A549 (cell line): ENCODE data around the gene TDRD12. TPM values are rescaled to one million over a fixed set of nuclear protein-coding genes. Genes with fewer than 3 reads are reported as not detected.

Experiments
- ATAC-seq, 2 experiments: fragments of 200-7000 bp in 1 of 2; fragments of >200 bp in 1 of 2; cut with Nextera tagmentation in 1 of 2; cut with Tn5 transposase in 1 of 2; 3 replicates each; pipeline versions ENCODE4 v1.8.0 to v1.9.1; 2018 to 2020; ENCODE audit warnings: mild to moderate bottlenecking in 1 of 2, moderate library complexity in 1 of 2
- CTCF ChIA-PET: fragments of 300-600 bp; sonication (Branson Sonifier 250); formaldehyde crosslinking; extraction: SDS; loops from one replicate; lab custom pipeline; 2021; ENCODE audit warnings: antibody characterized with exemption, inconsistent platforms; lab: Yijun Ruan, JAX
- POLR2A ChIA-PET: fragments of 350-600 bp; formaldehyde crosslinking; extraction: SDS; loops from one replicate; lab custom pipeline; 2021; ENCODE audit warnings: antibody characterized with exemption, inconsistent platforms; lab: Yijun Ruan, JAX
- DNase-seq, 2 experiments: peaks; one replicate each; pipeline versions ENCODE4 v3.0.0 to v3.0.0-alpha.2; 2011 to 2016; ENCODE audit warnings: low read depth in 1 of 2, low spot score in 1 of 2
- FAIRE-seq: peaks from 2 replicates; lab custom pipeline; 2011; peaks lifted over from hg19 to GRCh38; lab: Jason Lieb, UNC
- H3K27ac ChIP-seq, 2 experiments: fragments of >200 bp; sonication (Bioruptor Twin); formaldehyde crosslinking; 3 replicates each; pipeline ENCODE4 v1.5.1; 2016 to 2017
- H3K4me1 ChIP-seq: fragments of >200 bp; sonication (Bioruptor Twin); formaldehyde crosslinking; 3 replicates; pipeline ENCODE4 v1.6.1; 2016
- H3K4me2 ChIP-seq: fragments of >200 bp; sonication (Bioruptor Twin); formaldehyde crosslinking; 3 replicates; pipeline ENCODE4 v1.6.1; 2016
- H3K4me3 ChIP-seq: fragments of >200 bp; sonication (Bioruptor Twin); formaldehyde crosslinking; 3 replicates; pipeline ENCODE4 v1.5.1; 2016
- H3K9me3 ChIP-seq: fragments of >200 bp; sonication (Bioruptor Twin); formaldehyde crosslinking; 3 replicates; pipeline ENCODE4 v1.6.1; 2016
- CEBPB ChIP-seq, 2 experiments: fragments of >200 bp in 1 of 2; sonication (Bioruptor Twin) in 1 of 2; formaldehyde crosslinking in 1 of 2; IDR thresholded peaks; 2 replicates each; pipeline ENCODE4 v1.6.1; 2012 to 2016
- CHD2 ChIP-seq: fragments of 150-350 bp; IDR thresholded peaks from 2 replicates; pipeline ENCODE4 v1.6.1; 2014; ENCODE audit warnings: low read length; ENCODE audit not compliant: partially characterized antibody
- EHF ChIP-seq: fragments of 250-450 bp; sonication (Bioruptor Pico); IDR thresholded peaks from 2 replicates; pipeline ENCODE4 v1.5.0; 2020; ENCODE audit warnings: mild to moderate bottlenecking
- FOSB ChIP-seq: fragments of 250-450 bp; sonication (Bioruptor Pico); IDR thresholded peaks from 2 replicates; pipeline ENCODE4 v1.5.0; 2020; ENCODE audit warnings: mild to moderate bottlenecking, moderate library complexity
- FOSL2 ChIP-seq, 2 experiments: fragments of 450-650 bp in 1 of 2; fragments of >200 bp in 1 of 2; sonication (Bioruptor Twin) in 1 of 2; formaldehyde crosslinking; IDR thresholded peaks; 2 replicates each; pipeline versions ENCODE4 v1.5.0 to v1.6.1; 2016 to 2020; ENCODE audit warnings: mild to moderate bottlenecking in 1 of 2, moderate library complexity in 1 of 2
- HDAC2 ChIP-seq: fragments of 200-600 bp; sonication (generic); IDR thresholded peaks from 2 replicates; pipeline ENCODE4 v1.6.1; 2016
- HEYL ChIP-seq: fragments of 250-450 bp; sonication (Bioruptor Pico); IDR thresholded peaks from 2 replicates; pipeline ENCODE4 v1.8.0; 2021; ENCODE audit warnings: mild to moderate bottlenecking, moderate library complexity
- HOXA7 ChIP-seq: fragments of 250-450 bp; sonication (Bioruptor Pico); IDR thresholded peaks from 2 replicates; pipeline ENCODE4 v1.5.0; 2020; ENCODE audit warnings: mild to moderate bottlenecking, moderate library complexity
- MAFK ChIP-seq: fragments of 450-650 bp; IDR thresholded peaks from 2 replicates; pipeline ENCODE4 v1.6.1; 2014; ENCODE audit not compliant: partially characterized antibody
- PHF8 ChIP-seq: fragments of 200-600 bp; sonication (generic); IDR thresholded peaks from 2 replicates; pipeline ENCODE4 v1.6.1; 2016; ENCODE audit warnings: low read depth, mild to moderate bottlenecking, antibody characterized with exemption, moderate library complexity, borderline replicate concordance
- RFX5 ChIP-seq: fragments of 450-650 bp; IDR thresholded peaks from 2 replicates; pipeline ENCODE4 v1.7.1; 2014; ENCODE audit warnings: antibody characterized with exemption, mild to moderate bottlenecking, moderate library complexity
- SMC3 ChIP-seq: fragments of >200 bp; sonication (Bioruptor Twin); formaldehyde crosslinking; IDR thresholded peaks from 3 replicates; pipeline ENCODE4 v1.6.1; 2018; ENCODE audit warnings: inconsistent platforms
- WGBS: methylation state at CpG from one replicate; pipeline ENCODE4 v1.1.6; 2017; ENCODE audit errors: missing lambda C conversion rate; 5-methylcytosine and 5-hydroxymethylcytosine counted together
- polyA plus RNA-seq, 4 experiments: library from polyadenylated mRNA; depleted of rRNA in 3 of 4; stranded (reverse); fragments of >200 nt; fragmentation: RNase III in 1 of 4; extraction: RNeasy Plus Mini Kit Qiagen cat#74134 plus additional on column Dnase treatment in 1 of 4; gene quantifications; 2 replicates in 3 of 4; 3 replicates in 1 of 4; pipeline ENCODE4 v1.2.3, GENCODE V29; 2011 to 2017
- TF ChIP-seq, protein P1 (sequence below): fragments of 450-650 bp; IDR thresholded peaks from 2 replicates; pipeline ENCODE4 v1.6.1; 2014; ENCODE audit warnings: antibody characterized with exemption
- TF ChIP-seq, protein P2 (sequence below): IDR thresholded peaks from 2 replicates; pipeline ENCODE4 v1.6.1; 2012
- TF ChIP-seq, protein P3 (sequence below): fragments of 200-600 bp; sonication (generic); IDR thresholded peaks from 2 replicates; pipeline ENCODE4 v1.6.1; 2016; ENCODE audit warnings: antibody characterized with exemption, mild to moderate bottlenecking, moderate library complexity
- TF ChIP-seq, protein P4 (sequence below): IDR thresholded peaks from 2 replicates; pipeline ENCODE4 v1.6.1; 2012; ENCODE audit warnings: low read depth, borderline replicate concordance

The TDRD12 gene
- polyA plus RNA-seq, 2 of the 4 experiments (the other 2 are of a cell fraction) = 0.19 to 0.53 TPM

DNA sequence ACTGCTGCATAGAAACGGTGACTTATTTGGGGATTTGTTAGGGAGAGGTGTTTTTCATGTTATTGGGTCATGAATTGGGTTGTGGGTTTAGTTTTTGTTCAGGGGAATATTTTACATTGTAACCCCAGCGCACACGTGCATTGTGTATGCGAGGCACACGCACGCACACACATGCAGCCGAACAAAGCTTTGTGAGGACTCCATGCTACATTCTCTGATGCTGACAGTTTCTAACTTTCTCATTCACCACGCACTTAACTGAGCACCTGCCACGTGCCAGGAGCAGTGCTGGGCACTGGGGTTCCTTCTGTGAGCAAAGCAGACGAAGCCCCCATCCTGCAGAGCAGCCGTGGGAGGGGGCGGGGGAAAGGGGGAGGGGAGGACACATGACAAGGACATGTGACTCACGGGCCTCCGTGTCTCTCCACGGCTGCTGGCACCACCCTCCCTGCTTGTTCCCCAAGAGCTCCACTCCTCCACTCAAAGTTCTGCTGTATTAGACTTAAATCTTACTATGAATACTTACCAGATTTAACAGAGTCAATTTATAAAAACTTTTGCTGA, 94.4 kb downstream of the TDRD12 start:
- FAIRE-seq (peak; percentile 63), DNase-seq (no peak), ATAC-seq (no peak)
- no peaks in the 10 kb centered on the region for H3K4me1 ChIP-seq
- no peaks in the 10 kb centered on the region for H3K9me3 ChIP-seq
- ChIA-PET POLR2A (no interaction called here), CTCF (interaction anchor here (0.6 kb wide), 1 partner anchor 22 kb away, joined by 3 read pairs; no protein-coding TSS in a partner anchor)
- no peak overlapping the region for H3K4me3 ChIP-seq
- TF ChIP-seq, protein P1, sequence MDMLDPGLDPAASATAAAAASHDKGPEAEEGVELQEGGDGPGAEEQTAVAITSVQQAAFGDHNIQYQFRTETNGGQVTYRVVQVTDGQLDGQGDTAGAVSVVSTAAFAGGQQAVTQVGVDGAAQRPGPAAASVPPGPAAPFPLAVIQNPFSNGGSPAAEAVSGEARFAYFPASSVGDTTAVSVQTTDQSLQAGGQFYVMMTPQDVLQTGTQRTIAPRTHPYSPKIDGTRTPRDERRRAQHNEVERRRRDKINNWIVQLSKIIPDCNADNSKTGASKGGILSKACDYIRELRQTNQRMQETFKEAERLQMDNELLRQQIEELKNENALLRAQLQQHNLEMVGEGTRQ = peak; percentile 46
- TF ChIP-seq PHF8 = no peak
- H3K4me2 ChIP-seq = peak overlapping the region; percentile 43
- H3K27ac ChIP-seq = no peak overlapping the region
- WGBS = 48% methylated on average over 15 of the region's 15 CpGs

DNA sequence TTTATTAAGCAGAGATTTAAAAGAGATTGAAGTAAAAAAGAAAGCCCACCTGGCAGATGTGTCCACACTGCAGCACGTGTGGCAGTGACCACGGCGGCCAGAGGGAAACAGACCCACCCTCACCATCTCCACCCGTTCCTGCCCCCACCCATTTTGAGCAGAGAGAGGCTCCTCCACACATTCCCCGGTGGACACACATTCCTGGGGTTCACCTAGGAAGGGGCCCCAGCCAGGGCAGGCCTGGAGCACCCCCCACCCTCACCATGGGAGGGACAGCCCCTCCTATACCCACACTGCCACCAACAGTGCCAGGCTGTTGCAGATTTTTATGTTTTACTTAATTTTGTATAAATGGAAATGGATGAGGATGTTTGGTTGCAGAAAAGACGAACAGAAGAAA, 95.1 kb downstream of the TDRD12 start:
- Histone ChIP-seq H3K9me3 (no peaks in the 10 kb centered on the region), H3K4me2 (no peak overlapping the region), H3K27ac (no peak overlapping the region), H3K4me1 (no peaks in the 10 kb centered on the region), H3K4me3 (no peak overlapping the region)
- 83% methylated on average over 6 of the region's 6 CpGs for WGBS
- no peak for DNase-seq
- FAIRE-seq = no peak
- no peak for ATAC-seq
- POLR2A ChIA-PET = no interaction called here
- TF ChIP-seq SMC3 (no peak), EHF (CRISPR knock-in tag) (no peak), FOSB (CRISPR knock-in tag) (no peak), CEBPB (IDR thresholded peaks at IDR 0.05) (no peak), MAFK (no peak), HEYL (no peak), HOXA7 (CRISPR knock-in tag) (no peak), RFX5 (no peak), PHF8 (no peak), CHD2 (no peak), HDAC2 (no peak), FOSL2 (IDR thresholded peaks at IDR 0.05) (no peak), FOSL2 (CRISPR knock-in tag; IDR thresholded peaks at IDR 0.05) (no peak)
- TF ChIP-seq, protein P2, sequence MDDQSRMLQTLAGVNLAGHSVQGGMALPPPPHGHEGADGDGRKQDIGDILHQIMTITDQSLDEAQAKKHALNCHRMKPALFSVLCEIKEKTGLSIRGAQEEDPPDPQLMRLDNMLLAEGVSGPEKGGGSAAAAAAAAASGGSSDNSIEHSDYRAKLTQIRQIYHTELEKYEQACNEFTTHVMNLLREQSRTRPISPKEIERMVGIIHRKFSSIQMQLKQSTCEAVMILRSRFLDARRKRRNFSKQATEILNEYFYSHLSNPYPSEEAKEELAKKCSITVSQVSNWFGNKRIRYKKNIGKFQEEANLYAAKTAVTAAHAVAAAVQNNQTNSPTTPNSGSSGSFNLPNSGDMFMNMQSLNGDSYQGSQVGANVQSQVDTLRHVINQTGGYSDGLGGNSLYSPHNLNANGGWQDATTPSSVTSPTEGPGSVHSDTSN = no peak
- TF ChIP-seq, protein P3, sequence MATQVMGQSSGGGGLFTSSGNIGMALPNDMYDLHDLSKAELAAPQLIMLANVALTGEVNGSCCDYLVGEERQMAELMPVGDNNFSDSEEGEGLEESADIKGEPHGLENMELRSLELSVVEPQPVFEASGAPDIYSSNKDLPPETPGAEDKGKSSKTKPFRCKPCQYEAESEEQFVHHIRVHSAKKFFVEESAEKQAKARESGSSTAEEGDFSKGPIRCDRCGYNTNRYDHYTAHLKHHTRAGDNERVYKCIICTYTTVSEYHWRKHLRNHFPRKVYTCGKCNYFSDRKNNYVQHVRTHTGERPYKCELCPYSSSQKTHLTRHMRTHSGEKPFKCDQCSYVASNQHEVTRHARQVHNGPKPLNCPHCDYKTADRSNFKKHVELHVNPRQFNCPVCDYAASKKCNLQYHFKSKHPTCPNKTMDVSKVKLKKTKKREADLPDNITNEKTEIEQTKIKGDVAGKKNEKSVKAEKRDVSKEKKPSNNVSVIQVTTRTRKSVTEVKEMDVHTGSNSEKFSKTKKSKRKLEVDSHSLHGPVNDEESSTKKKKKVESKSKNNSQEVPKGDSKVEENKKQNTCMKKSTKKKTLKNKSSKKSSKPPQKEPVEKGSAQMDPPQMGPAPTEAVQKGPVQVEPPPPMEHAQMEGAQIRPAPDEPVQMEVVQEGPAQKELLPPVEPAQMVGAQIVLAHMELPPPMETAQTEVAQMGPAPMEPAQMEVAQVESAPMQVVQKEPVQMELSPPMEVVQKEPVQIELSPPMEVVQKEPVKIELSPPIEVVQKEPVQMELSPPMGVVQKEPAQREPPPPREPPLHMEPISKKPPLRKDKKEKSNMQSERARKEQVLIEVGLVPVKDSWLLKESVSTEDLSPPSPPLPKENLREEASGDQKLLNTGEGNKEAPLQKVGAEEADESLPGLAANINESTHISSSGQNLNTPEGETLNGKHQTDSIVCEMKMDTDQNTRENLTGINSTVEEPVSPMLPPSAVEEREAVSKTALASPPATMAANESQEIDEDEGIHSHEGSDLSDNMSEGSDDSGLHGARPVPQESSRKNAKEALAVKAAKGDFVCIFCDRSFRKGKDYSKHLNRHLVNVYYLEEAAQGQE = no peak
- TF ChIP-seq, protein P4, sequence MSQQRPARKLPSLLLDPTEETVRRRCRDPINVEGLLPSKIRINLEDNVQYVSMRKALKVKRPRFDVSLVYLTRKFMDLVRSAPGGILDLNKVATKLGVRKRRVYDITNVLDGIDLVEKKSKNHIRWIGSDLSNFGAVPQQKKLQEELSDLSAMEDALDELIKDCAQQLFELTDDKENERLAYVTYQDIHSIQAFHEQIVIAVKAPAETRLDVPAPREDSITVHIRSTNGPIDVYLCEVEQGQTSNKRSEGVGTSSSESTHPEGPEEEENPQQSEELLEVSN = no peak
- CTCF ChIA-PET = no interaction called here
